ENCODE results near the gene LDLRAD4.

LDLRAD4 gene

DNA sequence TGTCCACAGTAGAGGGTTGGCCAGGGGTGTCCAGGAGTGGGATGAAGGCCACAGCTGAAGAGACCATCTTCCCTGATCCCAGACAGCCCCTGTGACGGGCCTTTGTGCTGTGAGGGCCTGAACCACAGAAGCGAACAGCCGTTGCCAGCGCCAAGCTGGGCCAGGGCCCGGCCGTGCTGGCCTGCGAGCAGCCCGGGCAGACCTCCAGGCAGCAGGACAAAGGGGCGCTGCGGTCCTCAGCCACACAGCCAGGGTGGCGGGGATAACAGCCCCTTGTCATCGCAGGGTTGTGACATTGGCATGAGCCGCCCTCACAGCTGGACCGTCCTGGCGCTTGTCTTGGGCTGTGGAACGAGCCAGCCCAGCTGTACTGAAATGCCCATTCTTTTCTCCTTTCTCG lies 346.7 kb downstream of the LDLRAD4 start:
- no peak overlapping the region for H4K91ac ChIP-seq (ENCODE audit: low read depth, low read length, poor library complexity)
- no peak overlapping the region for H3K14ac ChIP-seq (ENCODE audit: low read length)
- no peak for DNase-seq (ENCODE audit: low spot score)
- H2AFZ ChIP-seq (ENCODE audit: low read length) = no peak overlapping the region
- H3K36me3 ChIP-seq (replicated peaks in 1 of 2; ENCODE audit: control insufficient read depth in 2 of 2, insufficient read depth in 2 of 2, low read length in 2 of 2) = no peaks in the 10 kb centered on the region
- H2BK5ac ChIP-seq (ENCODE audit: low read length) = no peak overlapping the region
- H3K9me3 ChIP-seq (replicated peaks in 1 of 2; ENCODE audit: control insufficient read depth in 2 of 2, insufficient read depth in 1 of 2, low read depth in 1 of 2, low read length in 2 of 2) = no peaks in the 10 kb centered on the region
- H2BK120ac ChIP-seq (ENCODE audit: low read depth, low read length) = no peak overlapping the region
- H2AK5ac ChIP-seq (ENCODE audit: low read depth, low read length) = no peak overlapping the region
- H2BK15ac ChIP-seq (ENCODE audit: low read length) = no peak overlapping the region
- H3K23ac ChIP-seq (ENCODE audit: low read depth, low read length, poor library complexity) = no peak overlapping the region
- no peaks in the 10 kb centered on the region for H3K79me1 ChIP-seq (ENCODE audit: low read depth, low read length)
- H3K4ac ChIP-seq (ENCODE audit: low read length) = no peak overlapping the region
- H3K27ac ChIP-seq (replicated peaks; ENCODE audit: low read length) = no peak overlapping the region
- peak overlapping the region in 1 of 2 donors; percentile 42 for H3K4me3 ChIP-seq (ENCODE audit: low read length in 2 of 2)
- peaks cover 0 to 10% of the 10 kb centered on the region in 2 donors for H3K4me1 ChIP-seq (ENCODE audit: control insufficient read depth in 2 of 2, insufficient read depth in 1 of 2, low read depth in 1 of 2, low read length in 2 of 2)
- no peak overlapping the region for H3K18ac ChIP-seq (ENCODE audit: low read length)
- no CpG with 5 or more reads among the region's 17 CpGs for WGBS, 2 donors (ENCODE audit: extremely low coverage in 2 of 2, insufficient read length in 2 of 2, insufficient replicate concordance in 1 of 2)
- no peak overlapping the region for H4K8ac ChIP-seq (ENCODE audit: low read depth, low read length)
- no peaks in the 10 kb centered on the region for H3K27me3 ChIP-seq (ENCODE audit: control insufficient read depth in 3 of 3, insufficient read depth in 3 of 3, low read depth in 1 of 3, low read length in 3 of 3)
- no peak overlapping the region for H3K9ac ChIP-seq (ENCODE audit: low read depth, low read length, poor library complexity)
- no peak overlapping the region for H3K4me2 ChIP-seq (ENCODE audit: insufficient read depth, low read length, poor library complexity, severe bottlenecking)
- H2BK12ac ChIP-seq (ENCODE audit: low read length) = no peak overlapping the region

DNA sequence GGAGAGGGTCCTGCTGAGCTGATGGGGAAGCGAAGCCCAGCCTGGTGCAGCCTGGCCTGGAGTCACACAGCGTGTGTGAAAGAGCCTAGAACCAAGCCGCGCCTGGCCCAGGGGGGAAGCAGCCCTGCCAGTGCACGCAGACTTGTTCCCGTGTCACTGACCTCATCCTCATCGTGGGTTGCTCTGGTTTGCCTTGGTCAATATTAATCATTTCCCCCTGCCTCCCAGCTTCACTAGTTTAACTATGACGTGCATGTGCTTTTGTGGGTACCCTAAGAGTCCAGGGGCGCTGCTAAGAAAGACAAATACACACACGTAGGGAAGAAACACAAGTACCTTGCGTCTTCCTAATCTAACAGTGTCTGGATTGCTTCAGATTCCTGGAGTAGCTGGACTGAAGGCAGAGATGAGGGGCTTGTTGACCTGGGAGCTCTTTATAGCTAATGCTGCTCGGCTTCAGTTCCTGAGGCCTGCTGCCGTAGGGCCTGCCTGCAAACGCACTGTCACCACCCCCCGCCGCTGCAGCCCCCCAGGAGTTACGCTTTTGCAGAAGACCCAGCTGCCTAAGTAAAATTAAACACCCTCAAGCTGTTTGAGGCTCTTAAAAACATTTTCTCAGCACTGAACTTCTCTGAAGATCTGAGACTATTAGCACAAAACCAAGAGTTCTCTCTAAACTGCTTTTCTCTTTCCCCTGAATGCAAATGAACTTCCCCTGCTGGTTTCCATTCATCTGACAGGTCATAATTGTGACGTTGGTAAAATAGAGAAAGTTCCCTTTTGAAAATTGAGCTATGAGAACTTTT lies 348.6 kb downstream of the LDLRAD4 start:
- Histone ChIP-seq H3K27me3 (ENCODE audit: control insufficient read depth in 3 of 3, insufficient read depth in 3 of 3, low read depth in 1 of 3, low read length in 3 of 3) (no peaks in the 10 kb centered on the region), H3K4me3 (ENCODE audit: low read length in 2 of 2) (no peak overlapping the region), H3K9me3 (replicated peaks in 1 of 2; ENCODE audit: control insufficient read depth in 2 of 2, insufficient read depth in 1 of 2, low read depth in 1 of 2, low read length in 2 of 2) (no peaks in the 10 kb centered on the region), H3K27ac (replicated peaks; ENCODE audit: low read length) (no peak overlapping the region), H3K18ac (ENCODE audit: low read length) (peak overlapping the region; percentile 15), H2BK120ac (ENCODE audit: low read depth, low read length) (peak overlapping the region; percentile 14), H2BK5ac (ENCODE audit: low read length) (no peak overlapping the region), H2AFZ (ENCODE audit: low read length) (peak overlapping the region; percentile 82), H3K79me1 (ENCODE audit: low read depth, low read length) (no peaks in the 10 kb centered on the region), H3K4ac (ENCODE audit: low read length) (no peak overlapping the region), H3K9ac (ENCODE audit: low read depth, low read length, poor library complexity) (no peak overlapping the region), H3K14ac (ENCODE audit: low read length) (no peak overlapping the region), H3K4me2 (ENCODE audit: insufficient read depth, low read length, poor library complexity, severe bottlenecking) (no peak overlapping the region), H2BK15ac (ENCODE audit: low read length) (no peak overlapping the region), H3K4me1 (ENCODE audit: control insufficient read depth in 2 of 2, insufficient read depth in 1 of 2, low read depth in 1 of 2, low read length in 2 of 2) (peaks cover 0 to 10% of the 10 kb centered on the region in 2 donors), H4K8ac (ENCODE audit: low read depth, low read length) (no peak overlapping the region), H3K36me3 (replicated peaks in 1 of 2; ENCODE audit: control insufficient read depth in 2 of 2, insufficient read depth in 2 of 2, low read length in 2 of 2) (no peaks in the 10 kb centered on the region), H4K91ac (ENCODE audit: low read depth, low read length, poor library complexity) (no peak overlapping the region), H3K23ac (ENCODE audit: low read depth, low read length, poor library complexity) (no peak overlapping the region), H2BK12ac (ENCODE audit: low read length) (no peak overlapping the region), H2AK5ac (ENCODE audit: low read depth, low read length) (no peak overlapping the region)
- no peak for DNase-seq (ENCODE audit: low spot score)
- WGBS, 2 donors (ENCODE audit: extremely low coverage in 2 of 2, insufficient read length in 2 of 2, insufficient replicate concordance in 1 of 2) = no CpG with 5 or more reads among the region's 18 CpGs

DNA sequence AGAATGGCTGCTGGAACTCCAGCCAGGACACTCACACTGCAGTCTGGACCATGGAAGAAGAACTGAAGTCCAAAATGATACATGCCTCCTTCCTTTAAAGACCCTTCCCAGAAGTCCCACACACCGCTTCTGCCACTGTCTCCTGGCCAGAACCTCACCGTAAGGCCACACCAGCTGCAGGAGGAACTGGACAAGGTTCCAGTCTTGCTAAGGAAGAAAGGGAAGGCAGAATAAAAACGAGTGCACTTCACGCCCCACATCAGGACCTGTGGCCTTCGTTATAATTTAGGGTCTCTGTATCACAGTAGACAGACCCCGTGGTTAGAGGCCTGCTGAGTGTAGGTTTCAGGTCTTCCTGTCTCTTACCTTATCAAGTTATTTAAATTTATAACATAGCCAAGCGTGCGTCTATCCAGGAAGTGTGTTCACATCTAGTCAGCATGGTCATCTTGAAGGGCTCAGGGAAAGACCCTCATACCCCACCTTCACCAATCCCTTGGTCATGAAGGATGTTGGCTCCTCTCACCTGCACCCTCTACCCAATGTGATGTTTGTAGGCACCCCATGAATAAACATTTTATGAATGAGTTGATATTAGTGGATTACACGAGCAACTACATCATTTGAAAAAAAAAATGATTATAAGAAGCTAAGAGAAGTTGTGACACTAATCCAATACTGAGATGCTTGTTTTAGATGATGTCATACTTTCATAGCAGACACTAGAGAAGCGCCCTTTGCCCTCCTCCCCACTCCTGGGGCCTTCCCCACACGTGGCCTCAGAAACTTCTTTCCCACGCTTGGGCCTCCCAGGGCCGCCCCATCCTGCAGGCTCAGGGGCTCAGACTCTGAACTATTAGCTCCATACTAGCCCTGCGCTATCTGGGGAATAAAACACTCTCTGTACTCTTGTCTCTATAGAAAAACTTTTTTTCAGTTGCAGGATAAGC lies 350.2 kb downstream of the LDLRAD4 start:
- Histone ChIP-seq H3K36me3 (replicated peaks in 1 of 2; ENCODE audit: control insufficient read depth in 2 of 2, insufficient read depth in 2 of 2, low read length in 2 of 2) (no peaks in the 10 kb centered on the region), H2BK15ac (ENCODE audit: low read length) (no peak overlapping the region), H2BK12ac (ENCODE audit: low read length) (no peak overlapping the region), H2BK120ac (ENCODE audit: low read depth, low read length) (no peak overlapping the region), H3K23ac (ENCODE audit: low read depth, low read length, poor library complexity) (no peak overlapping the region), H3K4ac (ENCODE audit: low read length) (no peak overlapping the region), H3K9ac (ENCODE audit: low read depth, low read length, poor library complexity) (no peak overlapping the region), H2BK5ac (ENCODE audit: low read length) (no peak overlapping the region), H3K9me3 (replicated peaks in 1 of 2; ENCODE audit: control insufficient read depth in 2 of 2, insufficient read depth in 1 of 2, low read depth in 1 of 2, low read length in 2 of 2) (no peaks in the 10 kb centered on the region), H3K4me1 (ENCODE audit: control insufficient read depth in 2 of 2, insufficient read depth in 1 of 2, low read depth in 1 of 2, low read length in 2 of 2) (peaks cover 0 to 8% of the 10 kb centered on the region in 2 donors), H4K8ac (ENCODE audit: low read depth, low read length) (no peak overlapping the region), H3K14ac (ENCODE audit: low read length) (no peak overlapping the region), H3K4me3 (ENCODE audit: low read length in 2 of 2) (no peak overlapping the region), H3K27me3 (ENCODE audit: control insufficient read depth in 3 of 3, insufficient read depth in 3 of 3, low read depth in 1 of 3, low read length in 3 of 3) (no peaks in the 10 kb centered on the region), H3K79me1 (ENCODE audit: low read depth, low read length) (no peaks in the 10 kb centered on the region), H2AK5ac (ENCODE audit: low read depth, low read length) (no peak overlapping the region), H2AFZ (ENCODE audit: low read length) (no peak overlapping the region), H3K4me2 (ENCODE audit: insufficient read depth, low read length, poor library complexity, severe bottlenecking) (no peak overlapping the region), H3K18ac (ENCODE audit: low read length) (no peak overlapping the region), H3K27ac (replicated peaks; ENCODE audit: low read length) (no peak overlapping the region), H4K91ac (ENCODE audit: low read depth, low read length, poor library complexity) (no peak overlapping the region)
- no CpG with 5 or more reads among the region's 14 CpGs for WGBS, 2 donors (ENCODE audit: extremely low coverage in 2 of 2, insufficient read length in 2 of 2, insufficient replicate concordance in 1 of 2)
- DNase-seq (ENCODE audit: low spot score) = no peak

DNA sequence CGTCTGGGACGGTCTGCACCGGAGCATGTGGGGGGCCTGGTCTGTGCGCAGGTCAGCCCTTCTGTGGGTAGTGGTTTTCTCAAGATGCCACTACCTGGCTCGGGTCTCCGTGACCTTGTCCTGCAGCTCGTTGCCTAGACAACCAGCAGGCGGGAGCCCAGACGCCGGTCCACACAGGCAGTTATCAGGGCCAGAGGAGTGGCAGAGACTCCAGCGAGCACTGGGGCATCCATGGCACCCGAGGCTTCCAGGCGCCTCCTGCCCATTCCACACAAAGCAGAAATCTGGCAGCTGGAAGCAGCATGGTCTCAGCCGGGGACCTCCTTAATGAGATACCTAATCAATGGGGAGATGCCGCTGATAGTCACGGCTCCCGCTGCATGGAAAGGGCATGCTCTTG lies 351.7 kb downstream of the LDLRAD4 start:
- no peak overlapping the region for H2AK5ac ChIP-seq (ENCODE audit: low read depth, low read length)
- no peak overlapping the region for H3K14ac ChIP-seq (ENCODE audit: low read length)
- H3K79me1 ChIP-seq (ENCODE audit: low read depth, low read length) = no peaks in the 10 kb centered on the region
- H3K4me3 ChIP-seq (ENCODE audit: low read length in 2 of 2) = no peak overlapping the region
- no peak overlapping the region for H2AFZ ChIP-seq (ENCODE audit: low read length)
- no peak overlapping the region for H3K4ac ChIP-seq (ENCODE audit: low read length)
- no peak overlapping the region for H3K23ac ChIP-seq (ENCODE audit: low read depth, low read length, poor library complexity)
- no CpG with 5 or more reads among the region's 17 CpGs for WGBS, 2 donors (ENCODE audit: extremely low coverage in 2 of 2, insufficient read length in 2 of 2, insufficient replicate concordance in 1 of 2)
- H3K9ac ChIP-seq (ENCODE audit: low read depth, low read length, poor library complexity) = no peak overlapping the region
- no peaks in the 10 kb centered on the region for H3K27me3 ChIP-seq (ENCODE audit: control insufficient read depth in 3 of 3, insufficient read depth in 3 of 3, low read depth in 1 of 3, low read length in 3 of 3)
- no peak overlapping the region for H4K8ac ChIP-seq (ENCODE audit: low read depth, low read length)
- no peaks in the 10 kb centered on the region for H3K36me3 ChIP-seq (replicated peaks in 1 of 2; ENCODE audit: control insufficient read depth in 2 of 2, insufficient read depth in 2 of 2, low read length in 2 of 2)
- no peaks in the 10 kb centered on the region for H3K9me3 ChIP-seq (replicated peaks in 1 of 2; ENCODE audit: control insufficient read depth in 2 of 2, insufficient read depth in 1 of 2, low read depth in 1 of 2, low read length in 2 of 2)
- no peak overlapping the region for H3K4me2 ChIP-seq (ENCODE audit: insufficient read depth, low read length, poor library complexity, severe bottlenecking)
- H4K91ac ChIP-seq (ENCODE audit: low read depth, low read length, poor library complexity) = no peak overlapping the region
- H2BK5ac ChIP-seq (ENCODE audit: low read length) = no peak overlapping the region
- H2BK120ac ChIP-seq (ENCODE audit: low read depth, low read length) = no peak overlapping the region
- H3K4me1 ChIP-seq (ENCODE audit: control insufficient read depth in 2 of 2, insufficient read depth in 1 of 2, low read depth in 1 of 2, low read length in 2 of 2) = peaks cover 0 to 8% of the 10 kb centered on the region in 2 donors
- H3K27ac ChIP-seq (replicated peaks; ENCODE audit: low read length) = no peak overlapping the region
- no peak overlapping the region for H2BK12ac ChIP-seq (ENCODE audit: low read length)
- DNase-seq (ENCODE audit: low spot score) = no peak
- no peak overlapping the region for H2BK15ac ChIP-seq (ENCODE audit: low read length)
- H3K18ac ChIP-seq (ENCODE audit: low read length) = no peak overlapping the region
